Adrenal gland (tissue), 19 donors: ENCODE results near the gene CCDC160. TPM values are rescaled to one million over a fixed set of nuclear protein-coding genes. Genes with fewer than 3 reads are reported as not detected.

ENCODE experiments used
- DNase-seq, 7 donors: peaks; one replicate each; pipeline ENCODE4 v3.0.0-alpha.2; 2019 to 2020
- H3K27ac ChIP-seq, 5 donors: fragments of 200-600 bp; sonication (generic) in 4 of 5; 1 replicate in 3 of 5; 2 replicates in 2 of 5; pipeline versions ENCODE4 v1.5.1 to v1.8.0; 2016 to 2020; ENCODE audit warnings: mild to moderate bottlenecking in 1 of 5
- H3K27me3 ChIP-seq: fragments of 200-600 bp; 2 replicates; pipeline ENCODE4 v1.8.0; 2021
- H3K36me3 ChIP-seq, 2 donors: fragments of 200-600 bp; replicated peaks in 1 of 2; 1 replicate in 1 of 2; 2 replicates in 1 of 2; pipeline versions ENCODE4 v1.5.1 to v1.8.0; 2018 to 2022
- H3K4me1 ChIP-seq, 2 donors: fragments of 200-600 bp; replicated peaks in 1 of 2; 1 replicate in 1 of 2; 2 replicates in 1 of 2; pipeline versions ENCODE4 v1.5.1 to v1.8.0; 2018 to 2021
- H3K4me3 ChIP-seq, 4 donors: fragments of 200-600 bp; sonication (generic) in 3 of 4; one replicate each; pipeline ENCODE4 v1.5.1; 2016 to 2018
- H3K9me3 ChIP-seq, 3 donors: fragments of 200-600 bp; sonication (generic) in 1 of 3; replicated peaks in 1 of 3; 1 replicate in 2 of 3; 2 replicates in 1 of 3; pipeline versions ENCODE4 v1.5.1 to v1.8.0; 2016 to 2021
- CTCF ChIP-seq, 6 experiments: fragments of 450-650 bp in 4 of 6; fragments of 200-600 bp in 2 of 6; sonication (generic) in 1 of 6; IDR thresholded peaks; 1 replicate in 5 of 6; 2 replicates in 1 of 6; pipeline versions ENCODE4 v1.5.1 to v1.8.0; 2016 to 2021; ENCODE audit warnings: antibody characterized with exemption in 6 of 6, mild to moderate bottlenecking in 2 of 6, moderate library complexity in 1 of 6
- POLR2A ChIP-seq, 2 donors: fragments of 450-650 bp; IDR thresholded peaks; one replicate each; pipeline ENCODE4 v1.6.1; 2017; ENCODE audit warnings: antibody characterized with exemption in 2 of 2, mild to moderate bottlenecking in 2 of 2, moderate library complexity in 1 of 2
- WGBS, 4 donors: extraction: QIAGEN DNeasy Blood & Tissue Kit in 2 of 4; methylation state at CpG; one replicate each; pipeline versions ENCODE4 v1.1.5 to v1.1.7; 2013 to 2017; 5-methylcytosine and 5-hydroxymethylcytosine counted together
- intact Hi-C, 2 donors: fragments of 100-400 bp; cut with DNase I; formaldehyde crosslinking; loops; one replicate each; pipeline versions ENCODE4 v1.14.1 to v1.15.0; 2022 to 2023
- long read RNA-seq, 10 donors: library from polyadenylated mRNA in 3 of 10; unstranded in 2 of 10; stranded (forward) in 1 of 10; transcript quantifications; one replicate each; pipeline ENCODE4 v2.0.0 and lab custom pipeline, GENCODE V29; 2021 to 2026
- polyA plus RNA-seq, 3 donors: library from polyadenylated mRNA; stranded (reverse); fragments of 200-250 nt in 2 of 3; fragments of 350-450 nt in 1 of 3; fragmentation: Illumina TruSeq in 1 of 3; extraction: RNeasy Lipid Tissue Mini Kit (QIAGEN cat#74804) in 1 of 3; gene quantifications; one replicate each; pipeline ENCODE4 v1.2.3, GENCODE V29; 2013 to 2014
- total RNA-seq, 9 donors: library from RNA; depleted of rRNA in 4 of 9; stranded (reverse); fragments of >200 nt in 4 of 9; fragments of 120-200 nt in 1 of 9; fragmentation: NEBNext Ultra II Directional in 1 of 9; extraction: Animal tissue kit (Norgen Biotek cat#: 25700) in 1 of 9; gene quantifications; one replicate each; pipeline versions ENCODE4 v1.1.0 to v1.2.4, GENCODE V29; 2013 to 2023
- donor health status: healthy with polysubstance abuse.
- donor health status: Bipolar disorder and iron deficiency.
- donor health status: DM: yes; HTN: yes; CAD: no.
- donor health status: DM: no; HTN: no; CAD: no.
- donor health status: DM: no; HTN: no; CAD: no.
- donor health status: DM: yes; HTN: yes; CAD: no.

The CCDC160 gene
- total RNA-seq (under 1 TPM in 2 of 9 donors, not detected in 7; 0.11 to 0.41 TPM), polyA plus RNA-seq (under 1 TPM in 2 of 3 donors, not detected in 1; 0.07 to 0.11 TPM)
- long read RNA-seq, donor 1, result 0 reads
- long read RNA-seq, donor 2, result 0 reads
- long read RNA-seq, donor 3, result 0 reads
- long read RNA-seq, donor 4, result 0 reads
- long read RNA-seq, donor 5, result 0 reads
- long read RNA-seq, donor 6, result 0 reads
- long read RNA-seq, donor 7, result 0 reads
- long read RNA-seq, donor 8, result 0 reads
- long read RNA-seq, donor 9, result 0 reads
- long read RNA-seq, donor 10, result 0 reads

GRCh38 chrX:134236626-134237614 lies at the start of gene CCDC160:
Gene CCDC160, plus strand, starts transcription at chrX:134237182. Its CDS starts 7,619 bp downstream, at chrX:134244801.
- Histone ChIP-seq H3K36me3 (no peaks in the 10 kb centered on the region), H3K4me1 (no peaks in the 10 kb centered on the region), H3K27me3 (peaks cover 34% of the 10 kb centered on the region), H3K27ac (no peak within 1 kb of the TSS), H3K4me3 (peak within 1 kb of the TSS in 1 of 4 donors; percentile 48), H3K9me3 (no peaks in the 10 kb centered on the region)
- intact Hi-C loops, result no loop called here
- peak; percentile 38 to 64 (median 56) for DNase-seq
- TF ChIP-seq CTCF (IDR thresholded peaks at IDR 0.05), result no peak
- no peak for TF ChIP-seq POLR2A (IDR thresholded peaks at IDR 0.05)
- 5 to 42% (median 20%) methylated on average over 15 to 69 of the region's 70 CpGs for WGBS, 4 donors

- no peak overlapping the region for H3K4me3 ChIP-seq
- H3K27ac ChIP-seq, result no peak overlapping the region
- H3K27me3 ChIP-seq, result no peaks in the 10 kb centered on the region
- H3K4me1 ChIP-seq, result no peaks in the 10 kb centered on the region
- DNase-seq, result no peak
- no peaks in the 10 kb centered on the region for H3K9me3 ChIP-seq
- 21 to 42% (median 32%) methylated on average over 2 of the region's 2 CpGs for WGBS, 4 donors
- intact Hi-C loops, result no loop called here
- TF ChIP-seq POLR2A (IDR thresholded peaks at IDR 0.05), result no peak
- TF ChIP-seq CTCF (IDR thresholded peaks at IDR 0.05), result no peak
- no peaks in the 10 kb centered on the region for H3K36me3 ChIP-seq
Observed at GRCh38 chrX:134191281-134191680, 45.7 kb upstream of the CCDC160 start.

- H3K36me3 ChIP-seq, result no peaks in the 10 kb centered on the region
- no peak overlapping the region for H3K4me3 ChIP-seq
- TF ChIP-seq CTCF (IDR thresholded peaks at IDR 0.05), result no peak
- no peak for TF ChIP-seq POLR2A (IDR thresholded peaks at IDR 0.05)
- H3K4me1 ChIP-seq, result no peaks in the 10 kb centered on the region
- intact Hi-C loops, result no loop called here
- peaks cover 5% of the 10 kb centered on the region for H3K27me3 ChIP-seq
- H3K9me3 ChIP-seq, result no peaks in the 10 kb centered on the region
- DNase-seq, result no peak
- no peak overlapping the region for H3K27ac ChIP-seq
- 79 to 95% (median 84%) methylated on average over 6 of the region's 6 CpGs for WGBS, 4 donors
Observed at GRCh38 chrX:134194915-134195314, 42.1 kb upstream of the CCDC160 start.

- 19 to 59% (median 24%) methylated on average over 1 of the region's 1 CpG for WGBS, 4 donors
- DNase-seq, result no peak
- Histone ChIP-seq H3K4me3 (no peak overlapping the region), H3K36me3 (no peaks in the 10 kb centered on the region), H3K4me1 (no peaks in the 10 kb centered on the region), H3K27ac (no peak overlapping the region), H3K9me3 (no peaks in the 10 kb centered on the region), H3K27me3 (peaks cover 21% of the 10 kb centered on the region)
- intact Hi-C loops, result no loop called here
- no peak for TF ChIP-seq CTCF (IDR thresholded peaks at IDR 0.05)
- TF ChIP-seq POLR2A (IDR thresholded peaks at IDR 0.05), result no peak
Observed at GRCh38 chrX:134202561-134202960, 34.4 kb upstream of the CCDC160 start.
